Measurements from ENCODE around the gene CCDC39.
"Not testable (repeated sequence)": the region's sequence is repeated elsewhere in the genome, so short reads cannot be mapped to it uniquely, and the experiment has no call there.

Gene CCDC39

GRCh38 chr3:180619723-180620122, 59.6 kb downstream of the CCDC39 start:
- DNase-seq = no peak

- not testable (repeated sequence) for DNase-seq
Measured at GRCh38 chr3:180618563-180618962, 60.7 kb downstream of the CCDC39 start.

GRCh38 chr3:180617049-180617448, 62.2 kb downstream of the CCDC39 start:
- no peak for DNase-seq

- DNase-seq = no peak
Measured at GRCh38 chr3:180615954-180616353, 63.3 kb downstream of the CCDC39 start.

- no peak for DNase-seq
Measured at GRCh38 chr3:180612364-180612763, 66.9 kb downstream of the CCDC39 start.

DNA sequence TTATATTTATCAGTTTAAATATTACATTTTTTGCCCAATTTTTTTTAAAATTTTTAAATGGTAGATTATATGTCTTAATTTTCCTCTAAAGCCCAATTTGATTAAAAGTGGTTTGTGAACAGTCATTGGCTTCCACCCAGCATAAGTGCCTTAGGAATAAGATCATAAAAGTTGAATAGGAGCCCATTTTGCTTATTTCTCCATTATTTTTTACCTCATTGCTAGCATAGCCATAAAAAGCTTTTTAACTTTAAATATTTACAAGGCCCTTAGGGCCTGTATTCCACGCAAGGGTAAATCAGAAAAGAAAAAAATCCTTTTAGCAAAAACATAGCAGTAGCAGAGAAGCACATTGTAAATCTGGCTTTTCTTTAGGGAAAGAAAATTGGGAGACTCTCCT, 68.3 kb downstream of the CCDC39 start:
- no peak for DNase-seq

DNA sequence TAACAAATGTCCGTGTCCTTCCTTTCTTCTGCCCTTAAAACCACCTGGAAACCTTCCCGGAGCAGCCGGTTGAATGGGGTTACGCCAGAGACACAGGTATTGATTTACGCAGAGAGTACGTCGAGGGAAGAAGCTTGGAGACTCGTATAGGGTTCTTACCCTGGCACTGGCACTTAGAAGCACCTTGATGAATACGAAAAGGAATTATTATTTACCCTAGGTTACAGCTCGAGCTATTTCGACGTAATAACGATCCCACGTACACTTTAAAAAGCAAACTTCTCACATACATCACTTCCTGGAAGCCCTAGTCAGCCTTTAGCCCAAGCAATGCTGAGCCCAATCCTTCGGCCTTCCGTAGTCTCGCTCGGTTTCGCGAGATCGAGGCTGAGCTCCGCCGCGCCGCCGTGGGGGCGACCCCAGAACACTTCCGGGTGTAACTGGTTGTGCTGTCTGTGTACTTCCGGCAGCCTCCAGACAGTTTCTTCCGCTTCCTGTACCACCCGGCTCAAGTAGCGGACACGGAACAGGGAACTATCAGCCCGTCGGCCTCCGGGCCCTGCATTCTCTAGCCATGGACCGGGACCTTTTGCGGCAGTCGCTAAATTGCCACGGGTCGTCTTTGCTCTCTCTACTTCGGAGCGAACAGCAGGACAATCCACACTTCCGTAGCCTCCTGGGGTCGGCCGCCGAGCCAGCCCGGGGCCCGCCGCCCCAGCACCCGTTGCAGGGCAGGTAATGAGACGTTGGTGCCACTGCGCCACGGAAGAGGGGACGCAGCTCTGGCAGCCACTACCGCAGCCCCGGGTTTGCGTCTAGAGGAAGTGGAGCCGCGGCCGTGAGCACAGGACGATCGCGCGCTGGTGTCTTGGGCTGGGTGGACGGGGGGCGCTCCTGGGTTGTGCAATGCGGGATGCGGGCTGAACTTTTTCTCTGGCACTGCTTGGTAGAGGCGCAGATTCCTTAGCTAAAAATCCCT, 77.3 kb downstream of the CCDC39 start, which contains the start of gene TTC14:
TTC14 (plus strand) TSS at position 476 of the 979 bp plus-strand sequence; CDS start at position 575, 99 bp downstream.
- peak; percentile 96 for DNase-seq

DNA sequence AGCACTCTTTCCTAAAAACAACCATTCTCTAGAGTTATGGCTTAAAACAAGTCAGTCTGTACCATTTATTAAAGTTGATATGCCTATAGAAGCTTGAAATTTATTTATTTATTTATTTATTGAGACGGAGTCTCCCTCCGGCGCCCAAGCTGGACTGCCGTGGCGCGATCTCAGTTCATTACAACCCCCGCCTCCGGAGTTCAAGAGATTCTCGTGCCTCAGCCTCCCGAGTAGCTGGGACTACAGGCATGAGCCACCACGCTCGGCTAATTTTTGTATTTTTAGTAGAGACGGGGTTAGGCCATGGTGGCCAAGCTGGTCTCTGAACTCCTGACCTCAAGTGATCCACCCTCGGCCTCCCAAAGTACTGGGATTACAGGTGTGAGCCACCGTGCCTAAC, 78.8 kb downstream of the CCDC39 start:
- DNase-seq = no peak

DNA sequence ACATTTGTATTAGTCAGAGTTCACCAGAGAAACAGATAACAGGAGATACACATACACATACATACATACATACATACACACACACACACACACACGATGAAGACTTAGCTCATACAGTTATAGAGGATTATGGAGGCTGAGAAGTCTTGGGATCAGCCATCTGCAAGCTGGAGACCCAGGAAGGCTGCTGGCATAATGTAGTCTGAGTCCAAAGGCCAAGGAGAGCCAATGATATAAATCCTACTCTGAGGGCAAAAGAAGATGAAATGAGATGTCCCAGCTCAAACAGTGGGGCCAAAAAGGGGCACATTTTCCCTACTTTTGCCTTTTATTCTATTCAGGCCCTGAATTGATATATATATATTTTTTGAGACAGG, 83.7 kb downstream of the CCDC39 start:
- no peak for DNase-seq

DNA sequence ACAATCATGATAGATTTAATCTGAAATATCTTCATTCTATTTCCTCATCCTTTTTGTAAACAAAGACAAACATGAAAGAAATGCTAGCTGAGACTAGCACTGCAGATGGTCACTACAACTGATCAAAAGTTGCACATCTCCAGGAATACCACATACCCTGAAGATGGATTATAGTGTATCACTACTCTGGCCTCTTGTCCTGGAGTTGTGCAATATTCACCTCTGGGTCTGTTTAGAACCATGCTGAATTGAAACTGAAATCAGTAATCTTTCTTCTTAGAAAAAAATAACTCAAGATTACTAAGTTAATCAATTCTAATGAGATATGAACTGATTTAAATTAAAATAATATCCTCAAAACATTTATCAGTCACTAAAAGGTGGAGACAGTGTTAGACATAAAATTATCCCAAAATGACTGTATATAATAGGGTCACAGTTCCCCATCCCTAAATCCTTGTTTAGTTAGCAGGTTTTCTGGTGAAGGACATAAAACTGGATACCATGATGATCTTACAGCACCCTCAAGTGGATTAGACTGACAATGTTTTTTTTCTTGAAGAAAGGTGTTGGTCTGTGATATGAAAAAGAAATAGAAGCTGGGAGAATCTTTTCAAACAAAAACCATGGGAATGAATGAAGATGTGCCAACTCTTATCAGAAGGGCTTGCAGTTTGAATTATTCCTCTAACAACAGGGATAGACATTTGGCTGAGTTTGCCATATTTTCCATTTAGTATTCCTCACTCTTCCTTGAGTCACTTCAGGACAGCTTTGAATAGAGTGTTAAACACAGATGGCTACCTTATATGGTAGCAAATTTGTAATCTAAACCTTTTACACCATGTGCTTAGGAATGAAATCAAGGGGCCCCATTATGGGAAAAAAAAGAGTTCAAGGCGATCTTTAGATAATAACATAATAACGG, 84.4 kb downstream of the CCDC39 start:
- DNase-seq = no peak

DNA sequence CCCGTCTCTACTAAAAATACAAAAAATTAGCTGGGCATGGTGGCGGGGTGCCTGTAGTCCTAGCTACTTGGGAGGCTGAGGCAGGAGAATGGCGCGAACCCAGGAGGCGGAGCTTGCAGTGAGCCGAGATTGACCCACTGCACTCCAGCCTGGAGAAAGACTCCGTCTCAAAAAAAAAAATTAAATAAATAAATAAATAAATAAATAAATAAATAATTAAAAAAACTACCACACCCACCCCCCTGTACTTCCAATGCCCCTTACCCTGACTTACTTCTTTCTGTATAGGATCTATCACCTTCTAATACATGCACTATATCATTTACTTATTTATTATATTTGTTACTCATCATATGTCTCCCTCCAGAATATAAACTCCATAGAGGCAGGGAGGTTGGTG, 85.7 kb downstream of the CCDC39 start:
- not testable (repeated sequence) for DNase-seq

DNA sequence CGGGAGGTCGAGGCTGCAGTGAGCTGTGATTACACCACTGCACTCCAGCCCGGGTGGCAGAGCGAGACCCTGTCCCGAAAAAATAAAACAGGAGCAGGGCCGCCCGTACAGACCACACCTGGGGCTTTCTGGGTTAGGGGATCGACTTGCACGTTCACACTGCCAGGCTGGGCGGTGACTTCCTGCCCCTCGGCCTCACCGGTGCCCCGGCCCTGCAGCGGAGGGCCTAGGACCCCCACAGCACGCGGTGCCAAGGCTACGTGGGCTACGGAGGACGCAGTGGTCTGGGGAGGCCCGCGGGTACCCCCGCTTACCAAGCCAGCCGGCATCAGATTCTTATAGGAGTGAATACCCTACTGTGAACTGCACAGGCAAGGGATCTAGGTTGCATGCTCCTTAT, 88.9 kb downstream of the CCDC39 start:
- no peak for DNase-seq

DNA sequence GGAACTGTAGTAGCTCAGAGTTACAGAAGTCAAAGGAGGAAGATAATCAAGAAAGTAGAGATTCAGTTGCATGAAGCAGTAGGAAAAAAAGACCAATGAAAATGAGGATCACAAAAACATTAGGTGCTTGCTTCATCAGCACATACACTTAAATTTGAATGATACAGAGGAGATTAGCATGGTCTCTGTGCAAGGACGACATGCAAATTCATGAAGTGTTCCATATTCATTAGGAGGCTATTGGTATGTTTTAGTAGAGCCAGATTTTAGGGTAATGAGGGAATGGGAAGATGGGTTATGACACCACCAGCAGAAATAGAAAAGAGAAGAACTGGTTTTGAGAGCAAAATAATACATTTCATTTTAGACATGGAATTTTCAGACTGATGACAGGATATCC, 98.4 kb downstream of the CCDC39 start:
- no peak for DNase-seq

DNA sequence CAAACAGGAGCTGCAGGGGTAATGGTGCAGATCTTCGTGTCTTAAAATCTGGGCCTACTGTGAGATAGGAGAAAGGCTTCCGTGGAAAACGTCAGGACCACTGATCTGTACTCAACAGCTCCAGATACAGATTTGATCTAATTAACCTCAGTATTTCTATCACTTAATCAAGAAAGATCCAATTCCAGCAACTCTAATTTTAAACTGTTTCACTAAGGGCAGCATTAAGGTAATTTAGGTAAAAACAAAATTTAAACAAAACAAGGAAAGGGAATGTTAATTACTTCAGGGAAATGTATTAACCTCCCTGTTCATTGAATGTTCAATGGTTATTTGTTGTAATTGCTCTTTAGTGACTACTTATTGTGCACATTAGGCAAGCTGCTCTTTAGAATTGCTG, 103.7 kb downstream of the CCDC39 start:
- DNase-seq = no peak

DNA sequence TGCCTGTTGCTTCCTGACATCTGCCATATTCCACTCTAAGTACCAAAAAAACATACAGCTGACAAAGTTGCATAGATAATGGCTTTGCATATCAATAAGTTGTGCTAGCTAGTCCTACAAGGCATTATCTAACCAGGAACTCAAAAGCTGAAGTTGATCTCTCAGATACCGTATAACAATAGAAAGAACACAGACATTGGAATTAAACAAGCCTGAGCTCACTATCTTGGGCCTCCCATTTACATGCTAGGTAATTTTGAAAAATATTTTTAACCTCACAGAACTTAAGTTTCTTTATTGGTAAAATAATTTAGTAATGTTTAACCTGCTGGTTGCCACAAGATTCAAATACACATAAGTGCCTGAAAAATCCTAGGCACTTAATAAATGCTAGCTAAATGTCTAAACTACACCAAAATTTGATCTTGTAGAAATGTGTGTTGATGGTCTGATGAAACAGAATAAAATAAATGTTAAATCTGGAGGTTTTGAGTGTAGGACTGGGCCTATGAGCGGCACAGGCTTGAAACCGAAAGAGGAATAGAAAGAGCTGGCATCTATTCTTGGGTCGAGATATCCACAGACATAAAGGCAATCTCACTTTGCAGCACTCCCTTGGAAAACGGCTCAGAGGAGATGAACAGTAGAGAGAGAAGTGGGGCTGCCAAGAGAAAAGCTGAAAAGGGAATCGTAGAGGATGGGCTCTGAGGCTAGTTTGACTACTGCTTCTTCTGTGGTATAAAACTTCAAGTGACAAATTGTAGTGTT, 107.3 kb downstream of the CCDC39 start:
- DNase-seq = no peak

DNA sequence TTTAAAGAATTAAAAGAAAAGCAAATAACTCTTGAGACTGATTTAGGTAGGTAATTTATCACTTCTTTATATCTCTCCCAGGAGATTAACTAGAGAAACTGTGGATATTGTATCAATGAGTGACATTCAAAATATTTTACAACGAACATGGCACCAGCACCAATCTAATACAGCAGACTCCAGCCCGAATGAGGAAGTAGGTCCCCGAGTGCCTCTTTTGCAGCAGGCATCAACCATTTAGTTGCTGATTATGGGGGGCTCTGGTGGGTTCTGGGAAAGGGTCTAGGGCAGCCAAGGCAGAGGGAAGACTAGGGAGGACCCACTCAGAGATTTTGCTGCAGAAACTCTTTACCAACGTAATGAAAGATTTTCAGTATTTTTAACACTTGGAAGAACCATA, 109.1 kb downstream of the CCDC39 start:
- no peak for DNase-seq

DNA sequence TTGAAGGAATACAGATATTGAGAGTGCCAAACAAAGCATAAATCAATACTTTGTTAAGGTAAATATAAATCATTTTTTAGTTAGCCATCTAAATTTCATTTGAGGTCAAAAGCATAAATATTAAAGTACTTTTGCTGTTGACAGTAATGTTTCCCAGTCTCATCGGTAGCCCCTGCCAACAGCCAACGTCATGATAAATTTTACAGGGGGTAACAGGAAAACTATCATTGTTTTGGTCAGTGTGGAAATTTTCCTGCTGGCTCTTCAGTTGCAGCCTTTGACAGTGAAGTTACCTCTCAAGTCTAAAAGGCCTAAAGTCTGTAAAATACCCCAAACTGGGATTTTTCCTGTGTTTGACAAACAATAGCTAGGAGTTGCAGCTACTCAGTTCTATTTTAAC, 114.6 kb downstream of the CCDC39 start:
- no peak for DNase-seq
